Suppressor macrophage (primary cell): ENCODE data around the gene INPP5J.

Source experiments
- DNase-seq, 4 experiments: peaks; one replicate each; pipeline ENCODE4 v3.0.0-alpha.2; 2020 to 2022

Gene INPP5J

GRCh38 chr22:31150615-31151014, 27.8 kb downstream of the INPP5J start:
- no peak for DNase-seq

- no peak for DNase-seq
These were observed 29.1 kb downstream of the INPP5J start for GRCh38 chr22:31151872-31152271.

- no peak for DNase-seq
These were observed 30.6 kb downstream of the INPP5J start for GRCh38 chr22:31153357-31153756.

GRCh38 chr22:31154975-31155374, 32.2 kb downstream of the INPP5J start:
- no peak for DNase-seq

GRCh38 chr22:31155422-31155821, 32.7 kb downstream of the INPP5J start:
- no peak for DNase-seq

- peak; percentile 20 to 48 (median 38) for DNase-seq
These were observed 37.7 kb downstream of the INPP5J start for GRCh38 chr22:31160328-31160978.

- DNase-seq: no peak
These were observed 38.6 kb downstream of the INPP5J start for GRCh38 chr22:31161386-31161785.

- peak in 1 of 4 experiments; percentile 7 for DNase-seq
These were observed 39.4 kb downstream of the INPP5J start for GRCh38 chr22:31162015-31162765.

- DNase-seq: no peak
These were observed 48.2 kb downstream of the INPP5J start for GRCh38 chr22:31170971-31171370.

GRCh38 chr22:31171734-31172133, 49.0 kb downstream of the INPP5J start:
- DNase-seq: peak in 2 of 4 experiments; percentile 41 to 43

- no peak for DNase-seq
These were observed 50.8 kb downstream of the INPP5J start for GRCh38 chr22:31173386-31174145.

GRCh38 chr22:31176923-31177322, 54.2 kb downstream of the INPP5J start:
- DNase-seq: no peak

GRCh38 chr22:31177420-31178162, 54.8 kb downstream of the INPP5J start:
- no peak for DNase-seq

GRCh38 chr22:31178859-31179258, 56.1 kb downstream of the INPP5J start:
- no peak for DNase-seq

- no peak for DNase-seq
These were observed 56.6 kb downstream of the INPP5J start for GRCh38 chr22:31179345-31179744.

GRCh38 chr22:31184015-31184414, 61.2 kb downstream of the INPP5J start:
- no peak for DNase-seq
